H9 (cell line): ENCODE results near the gene UVRAG. TPM values are rescaled to one million over a fixed set of nuclear protein-coding genes. Genes with fewer than 3 reads are reported as not detected.

Source experiments
- DNase-seq: peaks from one replicate; pipeline ENCODE4 v3.0.0-alpha.2; 2017
- H2AFZ ChIP-seq: one replicate; pipeline ENCODE4 v1.6.1; 2013; ENCODE audit warnings: mild to moderate bottlenecking, low read length, control low read depth, moderate library complexity
- H2AK5ac ChIP-seq: 2 replicates; pipeline ENCODE4 v1.6.1; 2013; ENCODE audit warnings: low read length, control low read depth, mixed read lengths; ENCODE audit not compliant: insufficient read length
- H2BK120ac ChIP-seq: one replicate; pipeline ENCODE4 v1.6.1; 2013; ENCODE audit warnings: low read depth, mild to moderate bottlenecking, low read length, control low read depth, inconsistent platforms; ENCODE audit not compliant: poor library complexity, severe bottlenecking
- H2BK12ac ChIP-seq: 2 replicates; pipeline ENCODE4 v1.6.1; 2013; ENCODE audit warnings: low read length, control low read depth, mixed read lengths, low read depth; ENCODE audit not compliant: insufficient read length
- H2BK15ac ChIP-seq: 2 replicates; pipeline ENCODE4 v1.6.1; 2013; ENCODE audit warnings: low read depth, low read length, control low read depth
- H2BK20ac ChIP-seq: one replicate; pipeline ENCODE4 v1.6.1; 2013; ENCODE audit warnings: low read depth, mild to moderate bottlenecking, low read length, control low read depth, inconsistent platforms; ENCODE audit not compliant: poor library complexity, severe bottlenecking
- H2BK5ac ChIP-seq: 2 replicates; pipeline ENCODE4 v1.6.1; 2013; ENCODE audit warnings: low read length, control low read depth, mixed read lengths; ENCODE audit not compliant: insufficient read length
- H3K14ac ChIP-seq: 2 replicates; pipeline ENCODE4 v1.6.1; 2013; ENCODE audit warnings: low read length, control low read depth; ENCODE audit not compliant: insufficient read depth
- H3K18ac ChIP-seq: 2 replicates; pipeline ENCODE4 v1.6.1; 2013; ENCODE audit warnings: low read depth, mild to moderate bottlenecking, mixed read lengths, low read length, control low read depth; ENCODE audit not compliant: insufficient read length
- H3K23ac ChIP-seq: 2 replicates; pipeline ENCODE4 v1.6.1; 2013; ENCODE audit warnings: low read length, control low read depth, mixed read lengths, low read depth; ENCODE audit not compliant: insufficient read length
- H3K23me2 ChIP-seq: 2 replicates; pipeline ENCODE4 v1.6.1; 2013; ENCODE audit warnings: low read depth, mild to moderate bottlenecking, mixed read lengths, low read length, control low read depth; ENCODE audit not compliant: insufficient read length, poor library complexity, severe bottlenecking
- H3K27ac ChIP-seq: 2 replicates; pipeline ENCODE4 v1.5.1; 2013; ENCODE audit warnings: low read length, control low read depth, mixed read lengths, low read depth; ENCODE audit not compliant: insufficient read length
- H3K27me3 ChIP-seq: 2 replicates; pipeline ENCODE4 v1.6.1; 2013; ENCODE audit warnings: low read length, control low read depth, inconsistent platforms; ENCODE audit not compliant: insufficient read depth
- H3K4ac ChIP-seq: 2 replicates; pipeline ENCODE4 v1.6.1; 2013; ENCODE audit warnings: low read depth, mild to moderate bottlenecking, control low read depth, inconsistent platforms, low read length, moderate library complexity
- H3K4me1 ChIP-seq: 2 replicates; pipeline ENCODE4 v1.6.1; 2013; ENCODE audit warnings: low read length, control low read depth, inconsistent platforms; ENCODE audit not compliant: insufficient read depth
- H3K4me2 ChIP-seq: 2 replicates; pipeline ENCODE4 v1.6.1; 2013; ENCODE audit warnings: low read length, control low read depth, mixed read lengths; ENCODE audit not compliant: insufficient read length, insufficient read depth
- H3K56ac ChIP-seq: 2 replicates; pipeline ENCODE4 v1.6.1; 2013; ENCODE audit warnings: low read depth, mild to moderate bottlenecking, mixed read lengths, low read length, control low read depth; ENCODE audit not compliant: insufficient read length
- H3K79me1 ChIP-seq: 2 replicates; pipeline ENCODE4 v1.6.1; 2013; ENCODE audit warnings: low read depth, mild to moderate bottlenecking, moderate library complexity, low read length, control low read depth, inconsistent platforms; ENCODE audit not compliant: insufficient read depth, poor library complexity, severe bottlenecking
- H3K79me2 ChIP-seq: 2 replicates; pipeline ENCODE4 v1.6.1; 2013; ENCODE audit warnings: low read length, control low read depth, inconsistent platforms; ENCODE audit not compliant: insufficient read depth
- H3K9ac ChIP-seq: 2 replicates; pipeline ENCODE4 v1.6.1; 2013; ENCODE audit warnings: low read length, control low read depth, mixed read lengths; ENCODE audit not compliant: insufficient read length; ENCODE audit errors: extremely low read depth
- H3K9me3 ChIP-seq: one replicate; pipeline ENCODE4 v1.6.1; 2013; ENCODE audit warnings: low read depth, low read length, inconsistent platforms; ENCODE audit not compliant: control insufficient read depth
- H3T11ph ChIP-seq: one replicate; pipeline ENCODE4 v1.6.1; 2013; ENCODE audit warnings: mild to moderate bottlenecking, low read length, control low read depth, inconsistent platforms
- H4K20me1 ChIP-seq: one replicate; pipeline ENCODE4 v1.6.1; 2013; ENCODE audit not compliant: control insufficient read depth, insufficient read length, insufficient read depth
- H4K5ac ChIP-seq: 2 replicates; pipeline ENCODE4 v1.6.1; 2013; ENCODE audit warnings: low read depth, mild to moderate bottlenecking, mixed read lengths, low read length, control low read depth; ENCODE audit not compliant: insufficient read length
- H4K8ac ChIP-seq: replicated peaks from 2 replicates; pipeline ENCODE4 v1.6.1; 2013; ENCODE audit warnings: low read length, control low read depth, mixed read lengths, low read depth; ENCODE audit not compliant: insufficient read length
- H4K91ac ChIP-seq: 2 replicates; pipeline ENCODE4 v1.6.1; 2013; ENCODE audit warnings: low read depth, mild to moderate bottlenecking, moderate library complexity, mixed read lengths, low read length, control low read depth; ENCODE audit not compliant: insufficient read length
- H3K27ac Mint-ChIP-seq, 3 experiments: 2 replicates in 2 of 3; 3 replicates in 1 of 3; pipeline ENCODE4 v1.8.0; 2020 to 2021; ENCODE audit warnings: mixed read lengths in 3 of 3, mild to moderate bottlenecking in 1 of 3, moderate library complexity in 1 of 3
- H3K27me3 Mint-ChIP-seq: 2 replicates; pipeline ENCODE4 v1.8.0; 2021; ENCODE audit warnings: low read depth, mild to moderate bottlenecking, moderate library complexity, mixed read lengths
- H3K36me3 Mint-ChIP-seq, 3 experiments: 2 replicates in 2 of 3; 3 replicates in 1 of 3; pipeline ENCODE4 v1.8.0; 2020 to 2021; ENCODE audit warnings: low read depth in 3 of 3, mixed read lengths in 3 of 3; ENCODE audit not compliant: insufficient read depth in 1 of 3
- H3K4me1 Mint-ChIP-seq, 2 experiments: 2 replicates each; pipeline ENCODE4 v1.8.0; 2020; ENCODE audit warnings: mixed read lengths in 2 of 2
- H3K4me3 Mint-ChIP-seq, 2 experiments: 2 replicates in 1 of 2; 3 replicates in 1 of 2; pipeline ENCODE4 v1.8.0; 2020 to 2021; ENCODE audit warnings: mild to moderate bottlenecking in 2 of 2, mixed read lengths in 2 of 2, moderate library complexity in 1 of 2
- H3K9me3 Mint-ChIP-seq, 2 experiments: 2 replicates in 1 of 2; 3 replicates in 1 of 2; pipeline ENCODE4 v1.8.0; 2020; ENCODE audit warnings: mild to moderate bottlenecking in 2 of 2, mixed read lengths in 2 of 2, moderate library complexity in 1 of 2
- WGBS: extraction: QIAGEN DNeasy Blood & Tissue Kit; methylation state at CpG from one replicate; pipeline ENCODE4 v1.1.7; 2013; ENCODE audit warnings: missing lambda C conversion rate, low lambda C conversion rate, mixed read lengths; ENCODE audit not compliant: insufficient read length; ENCODE audit errors: extremely low coverage; 5-methylcytosine and 5-hydroxymethylcytosine counted together
- total RNA-seq: library from RNA; stranded (reverse); gene quantifications from 2 replicates; pipeline ENCODE4 v1.2.1, GENCODE V29; 2021
- TF ChIP-seq, protein P1 (sequence below): fragments of 200-600 bp; sonication (generic); conservative IDR thresholded peaks from 3 replicates; pipeline ENCODE4 v1.8.0; 2021; ENCODE audit warnings: antibody characterized with exemption, mild to moderate bottlenecking

The UVRAG gene
- total RNA-seq, 1 experiment from 2014 or later, result 18.5 TPM

DNA sequence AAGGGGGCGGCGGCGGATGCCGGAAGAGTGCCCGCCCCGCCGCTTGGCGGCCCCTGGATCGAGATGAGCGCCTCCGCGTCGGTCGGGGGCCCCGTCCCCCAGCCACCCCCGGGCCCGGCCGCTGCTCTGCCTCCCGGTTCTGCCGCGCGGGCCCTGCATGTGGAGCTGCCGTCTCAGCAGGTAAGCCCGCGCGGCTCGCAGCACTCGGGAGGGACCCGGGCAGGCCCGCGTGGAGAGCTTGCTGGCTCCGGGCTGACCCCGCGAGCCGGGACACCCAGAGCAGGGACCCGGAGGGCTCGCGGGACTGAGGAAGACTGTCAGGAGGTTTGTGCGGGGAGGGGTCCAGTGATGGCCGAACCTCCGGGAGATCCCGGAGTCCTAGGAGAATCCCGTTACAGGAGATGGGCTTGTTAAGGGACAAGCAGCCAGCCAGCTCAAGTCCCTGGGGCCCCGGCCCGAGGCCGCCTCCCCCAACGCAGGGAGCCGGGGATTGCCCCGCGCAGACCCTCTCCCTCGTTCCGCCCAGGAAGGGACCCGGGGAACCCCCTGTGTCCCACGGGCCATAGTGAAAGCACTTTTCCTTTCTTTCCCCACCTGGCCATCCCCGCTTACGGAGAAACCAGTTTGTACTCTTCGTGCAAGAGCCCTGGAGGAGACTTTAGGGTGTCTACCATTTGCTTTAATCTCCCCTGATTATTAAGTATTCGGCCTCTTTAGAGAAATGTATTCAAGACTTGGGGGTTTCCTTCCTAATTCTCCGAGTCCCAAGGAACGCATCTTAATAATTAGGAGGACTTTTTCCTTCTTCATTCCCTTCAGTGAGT is 547 bp downstream of the UVRAG start:
- H3K9me3 Mint-ChIP-seq, result no peaks in the 10 kb centered on the region
- Histone ChIP-seq H3K23ac (no peak overlapping the region), H4K5ac (no peak overlapping the region), H3K27ac (no peak overlapping the region), H3K23me2 (peaks cover 10% of the 10 kb centered on the region), H2BK20ac (no peak overlapping the region), H3K4me1 (peaks cover 6% of the 10 kb centered on the region; the same call in 1 of the 2 replicates), H3K79me2 (peaks cover 7% of the 10 kb centered on the region; the same call in 1 of the 2 replicates), H3T11ph (no peak overlapping the region), H2BK120ac (no peak overlapping the region), H3K9me3 (no peaks in the 10 kb centered on the region), H3K14ac (no peak overlapping the region), H2BK5ac (no peak overlapping the region), H4K8ac (no peak overlapping the region), H4K20me1 (no peaks in the 10 kb centered on the region), H3K56ac (no peak overlapping the region), H3K4ac (no peak overlapping the region), H3K9ac (peak overlapping the region; percentile 51), H3K4me2 (peak overlapping the region; percentile 76), H2BK12ac (no peak overlapping the region), H3K79me1 (no peaks in the 10 kb centered on the region), H3K18ac (no peak overlapping the region), H3K27me3 (no peaks in the 10 kb centered on the region), H4K91ac (no peak overlapping the region), H2BK15ac (no peak overlapping the region), H2AK5ac (no peak overlapping the region), H2AFZ (no peak overlapping the region)
- no peaks in the 10 kb centered on the region for H3K36me3 Mint-ChIP-seq
- peak overlapping the region in 1 of 2 experiments; percentile 94; a peak in 3 of 5 replicates for H3K4me3 Mint-ChIP-seq
- DNase-seq, result peak; percentile 53
- H3K27me3 Mint-ChIP-seq, result no peaks in the 10 kb centered on the region
- WGBS, result no CpG with 5 or more reads among the region's 60 CpGs
- H3K27ac Mint-ChIP-seq, result no peak overlapping the region
- TF ChIP-seq, protein P1, sequence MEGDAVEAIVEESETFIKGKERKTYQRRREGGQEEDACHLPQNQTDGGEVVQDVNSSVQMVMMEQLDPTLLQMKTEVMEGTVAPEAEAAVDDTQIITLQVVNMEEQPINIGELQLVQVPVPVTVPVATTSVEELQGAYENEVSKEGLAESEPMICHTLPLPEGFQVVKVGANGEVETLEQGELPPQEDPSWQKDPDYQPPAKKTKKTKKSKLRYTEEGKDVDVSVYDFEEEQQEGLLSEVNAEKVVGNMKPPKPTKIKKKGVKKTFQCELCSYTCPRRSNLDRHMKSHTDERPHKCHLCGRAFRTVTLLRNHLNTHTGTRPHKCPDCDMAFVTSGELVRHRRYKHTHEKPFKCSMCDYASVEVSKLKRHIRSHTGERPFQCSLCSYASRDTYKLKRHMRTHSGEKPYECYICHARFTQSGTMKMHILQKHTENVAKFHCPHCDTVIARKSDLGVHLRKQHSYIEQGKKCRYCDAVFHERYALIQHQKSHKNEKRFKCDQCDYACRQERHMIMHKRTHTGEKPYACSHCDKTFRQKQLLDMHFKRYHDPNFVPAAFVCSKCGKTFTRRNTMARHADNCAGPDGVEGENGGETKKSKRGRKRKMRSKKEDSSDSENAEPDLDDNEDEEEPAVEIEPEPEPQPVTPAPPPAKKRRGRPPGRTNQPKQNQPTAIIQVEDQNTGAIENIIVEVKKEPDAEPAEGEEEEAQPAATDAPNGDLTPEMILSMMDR, result no peak
- peaks cover 16 to 18% of the 10 kb centered on the region in 2 experiments for H3K4me1 Mint-ChIP-seq
